Stimulated activated CD4-positive, alpha-beta T cell treated with anti-CD3 and anti-CD28 coated beads, Interleukin-2, amount 100 ng/mL, for 24 hours (primary cell): ENCODE measurements around the gene MROH9.
"Not testable (repeated sequence)": the region's sequence is repeated elsewhere in the genome, so short reads cannot be mapped to it uniquely, and the experiment has no call there.

ENCODE experiments used
- DNase-seq, 2 donors: peaks; one replicate each; pipeline ENCODE4 v3.0.0-alpha.2; 2020

The MROH9 gene, protein sequence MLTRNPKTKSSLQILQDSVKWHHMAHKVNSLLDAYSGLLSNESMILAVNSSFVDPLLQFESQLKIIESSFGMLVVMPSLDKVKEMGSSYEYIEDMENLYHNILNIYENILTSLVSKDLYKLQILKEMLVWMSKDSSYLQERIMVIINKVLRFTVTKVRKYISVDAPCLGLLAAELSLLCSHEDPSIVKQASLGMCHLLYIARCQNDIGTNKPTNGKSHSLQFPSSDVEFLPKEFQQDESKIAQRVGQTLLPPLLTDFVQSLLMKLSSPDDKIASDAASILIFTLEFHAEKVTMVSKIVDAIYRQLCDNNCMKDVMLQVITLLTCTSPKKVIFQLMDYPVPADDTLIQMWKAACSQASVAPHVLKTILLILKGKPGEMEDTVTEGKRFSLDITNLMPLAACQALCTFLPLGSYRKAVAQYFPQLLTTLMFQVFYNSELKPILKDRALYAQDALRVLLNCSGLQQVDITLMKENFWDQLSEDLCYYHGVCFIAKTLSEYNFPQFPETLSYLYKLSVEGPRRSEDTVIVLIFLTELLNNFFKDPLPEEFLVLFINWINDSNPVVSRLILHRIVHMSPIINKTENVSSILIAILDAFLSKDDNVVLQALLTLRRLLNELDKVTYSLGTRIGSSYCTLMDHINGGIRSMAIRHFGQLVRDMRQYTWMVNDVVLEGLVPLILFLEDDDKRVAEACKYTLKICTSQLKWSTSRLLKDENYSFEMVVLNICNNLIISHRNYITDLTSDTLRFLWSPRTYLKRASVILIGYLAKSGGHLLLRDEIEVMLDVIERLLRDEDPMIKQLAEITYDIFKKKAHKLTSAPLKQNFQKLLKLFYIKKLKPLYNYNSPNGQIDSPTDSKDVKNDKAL

DNA sequence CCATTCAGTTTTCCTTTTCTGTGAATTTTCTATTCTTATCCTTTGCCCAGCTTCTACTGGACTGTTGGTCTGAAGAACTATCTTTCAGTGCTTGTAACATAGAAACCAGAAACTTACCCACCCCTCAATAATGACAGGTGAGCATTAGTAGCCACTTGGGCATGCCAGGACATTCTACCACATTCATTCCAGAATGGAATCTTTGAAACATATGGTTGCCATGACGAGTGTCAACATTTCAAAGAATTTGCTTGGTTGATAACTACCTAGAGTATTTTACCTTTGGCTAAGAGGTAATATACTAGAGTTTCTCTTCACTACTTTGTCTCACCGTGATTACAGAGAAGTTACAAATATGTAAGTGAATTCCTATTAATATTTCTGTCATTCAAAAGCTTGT lies at the start of gene MROH9:
Gene MROH9, plus strand, starts transcription at position 304 of the 400 bp plus-strand sequence. CDS start 10,023 bp downstream, outside the sequence.
- no peak for DNase-seq

DNA sequence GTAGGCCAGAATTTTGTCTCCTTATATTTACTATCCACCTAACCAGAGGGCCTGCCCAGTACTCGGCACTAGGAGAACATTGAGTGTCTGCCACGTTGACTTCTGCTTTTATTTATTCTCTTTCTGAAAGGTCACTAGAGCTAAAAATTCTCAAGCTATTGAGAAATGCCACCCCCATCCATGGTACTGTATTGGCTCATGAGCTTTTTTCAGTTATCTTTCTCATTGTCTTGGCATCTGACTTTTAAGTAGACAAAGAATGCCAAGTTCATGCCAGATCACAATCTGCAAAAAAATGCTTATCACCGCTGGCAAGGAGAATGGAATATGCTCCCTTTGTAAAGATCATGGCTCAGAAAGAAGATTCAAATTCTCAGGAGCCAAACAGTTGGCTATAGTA lies 49.8 kb upstream of the MROH9 start:
- DNase-seq: no peak

DNA sequence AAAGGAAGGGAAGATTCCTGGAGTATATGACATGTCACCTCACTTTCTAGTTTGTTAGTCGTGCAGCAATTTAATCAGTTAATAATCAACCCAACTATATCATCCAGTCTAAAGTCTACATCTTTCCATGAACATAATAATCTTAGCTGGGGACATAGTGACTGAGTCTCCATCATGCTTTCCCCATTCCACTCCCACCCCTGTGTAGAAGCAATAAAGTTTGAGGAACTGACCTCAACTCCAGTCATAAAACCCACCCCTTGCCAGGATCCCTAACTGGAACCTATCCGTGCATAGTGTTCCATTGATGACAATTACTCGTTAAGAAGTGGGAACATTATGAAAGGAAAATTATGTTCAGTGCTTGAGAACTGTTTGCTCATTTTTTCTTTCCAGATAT lies 48.9 kb upstream of the MROH9 start:
- no peak for DNase-seq

DNA sequence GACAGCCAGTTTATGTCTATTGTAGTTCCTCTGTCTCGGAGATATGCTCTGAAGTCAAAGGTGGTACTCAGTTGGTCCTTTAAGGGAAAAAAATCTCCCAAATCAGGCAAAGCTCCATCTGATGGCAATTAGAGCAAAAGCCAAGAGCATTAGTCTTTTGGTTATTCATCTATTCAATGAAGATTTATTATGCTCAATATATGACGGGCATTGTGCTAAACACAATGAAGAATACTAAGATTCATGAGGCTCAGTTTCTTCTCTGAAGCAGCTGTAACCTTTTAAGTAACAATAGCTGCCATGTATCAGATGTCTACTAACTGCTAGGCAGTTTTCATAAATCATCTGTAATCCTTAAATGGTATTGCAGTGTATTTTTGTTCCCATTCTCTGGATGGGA lies 47.6 kb upstream of the MROH9 start:
- no peak for DNase-seq

DNA sequence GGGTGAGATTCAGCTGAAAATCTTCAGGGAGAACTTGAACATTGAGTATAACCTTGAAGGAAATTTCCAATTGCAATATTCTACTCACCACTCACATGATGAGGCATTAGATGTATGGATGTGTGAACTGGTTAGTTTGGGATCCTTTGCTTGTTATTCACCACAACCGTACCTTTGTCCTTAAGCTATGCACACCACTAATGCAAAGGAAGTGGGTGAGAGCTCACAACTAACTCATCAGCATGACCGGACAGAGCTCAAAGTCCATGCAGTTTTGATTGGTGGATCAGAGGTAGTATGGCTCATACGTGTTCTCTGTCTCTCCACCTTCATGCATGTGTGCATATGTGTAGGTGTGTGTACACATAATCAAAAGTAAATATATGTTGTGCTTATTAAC lies 43.5 kb upstream of the MROH9 start:
- no peak for DNase-seq

DNA sequence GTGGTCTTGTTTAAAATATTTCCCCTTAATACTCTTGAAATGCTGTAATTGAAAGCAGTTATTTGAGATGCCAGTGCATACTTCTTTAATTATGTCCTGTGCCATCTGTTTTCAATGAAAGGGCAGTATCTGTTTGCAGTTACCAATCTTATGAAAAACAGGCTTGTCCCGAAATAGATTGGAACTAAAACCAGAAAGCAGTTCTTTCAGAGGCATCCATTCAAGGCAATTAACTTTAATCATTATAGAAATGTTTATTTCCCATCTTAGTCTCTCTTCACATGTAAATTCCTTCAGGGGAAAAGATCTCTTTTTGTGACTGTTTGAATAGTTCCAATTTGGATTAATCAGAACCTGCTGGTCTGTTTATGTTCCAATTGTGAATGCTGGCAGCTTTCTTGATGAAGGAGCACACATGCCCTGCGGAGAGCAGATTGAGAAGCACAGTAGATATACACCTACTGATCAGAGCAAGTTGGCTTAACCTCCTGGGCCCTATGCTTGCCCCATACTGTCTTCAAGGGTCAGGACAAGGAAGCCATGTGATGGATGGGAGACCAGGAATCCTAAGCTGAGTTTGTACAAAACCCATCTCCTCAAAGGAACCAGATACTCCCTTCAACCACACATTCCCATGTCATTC lies 41.6 kb upstream of the MROH9 start:
- DNase-seq: no peak

DNA sequence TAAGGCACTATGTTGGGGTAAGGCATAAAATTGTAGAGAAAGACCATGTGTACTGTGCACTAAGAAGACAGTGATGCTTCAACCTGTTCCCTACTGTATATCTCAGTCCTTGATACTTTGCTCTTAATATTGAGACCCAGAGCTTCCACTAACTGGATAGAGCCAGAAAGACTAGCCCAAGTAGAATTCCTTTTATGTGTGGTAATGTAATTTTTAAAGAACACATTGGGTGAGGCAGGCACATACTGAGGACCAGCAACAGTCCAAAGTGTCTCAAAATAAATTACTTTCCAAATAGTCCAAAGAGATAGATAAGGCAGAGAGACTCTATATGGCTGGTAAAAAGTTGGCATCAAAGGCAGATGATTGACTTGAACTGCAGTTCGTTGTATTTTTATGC lies 31.4 kb upstream of the MROH9 start:
- DNase-seq: no peak

DNA sequence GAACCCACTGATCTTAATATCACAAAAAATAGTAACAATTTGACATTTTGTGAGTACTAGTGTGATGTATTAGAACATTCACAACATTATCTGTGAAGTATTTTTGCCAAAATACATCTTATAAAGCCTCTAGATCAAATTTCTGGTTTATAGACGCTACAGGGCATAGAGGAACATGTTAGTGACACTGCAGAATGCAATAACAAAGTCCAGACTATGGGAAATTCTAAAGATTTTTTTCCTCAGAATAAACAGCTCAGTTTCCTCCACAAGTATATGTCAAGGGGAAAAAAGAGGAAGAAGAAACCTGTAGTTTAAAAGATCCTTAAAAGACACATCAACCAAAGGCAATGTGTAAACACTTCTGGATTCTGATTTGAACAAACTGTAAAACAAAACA lies 26.4 kb upstream of the MROH9 start:
- DNase-seq: no peak

DNA sequence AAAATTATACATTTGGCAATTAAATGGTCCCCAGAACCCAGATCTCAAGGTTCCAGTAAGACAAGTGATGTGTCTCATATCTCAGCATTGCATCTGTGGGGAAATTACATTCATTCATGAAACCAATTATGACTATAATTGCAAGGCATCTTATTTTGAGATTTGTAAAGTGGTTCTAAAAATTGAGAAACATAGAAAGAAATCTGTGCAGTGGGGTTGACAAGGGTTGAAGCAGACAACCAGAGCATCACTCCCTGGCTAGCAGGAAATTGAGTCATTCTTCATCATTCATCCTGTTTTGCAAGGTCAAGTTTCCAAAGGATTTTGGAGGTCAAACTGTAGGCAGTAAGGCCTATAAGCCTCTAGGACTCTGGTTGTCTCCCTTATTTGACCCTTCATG lies 25.1 kb upstream of the MROH9 start:
- no peak for DNase-seq

DNA sequence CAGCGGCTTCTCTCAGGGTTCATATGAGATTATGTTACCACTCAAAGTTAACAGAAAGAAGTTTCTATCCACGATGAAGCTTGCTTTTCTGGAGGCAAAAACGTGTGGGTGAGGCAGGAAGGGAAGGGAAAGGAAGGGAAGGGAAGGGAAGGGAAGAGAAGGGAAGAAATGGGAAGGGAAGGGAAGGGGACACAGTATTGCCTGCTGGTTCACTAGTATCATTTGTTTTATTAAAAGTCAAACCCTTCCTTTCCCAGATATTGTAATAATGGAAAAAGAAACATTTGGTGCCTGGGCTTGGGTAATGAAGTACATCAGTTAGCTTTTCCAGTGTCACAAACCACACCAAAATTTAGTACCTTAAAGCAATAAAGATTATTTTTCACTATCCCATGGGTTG lies 18.0 kb upstream of the MROH9 start:
- DNase-seq: no peak

DNA sequence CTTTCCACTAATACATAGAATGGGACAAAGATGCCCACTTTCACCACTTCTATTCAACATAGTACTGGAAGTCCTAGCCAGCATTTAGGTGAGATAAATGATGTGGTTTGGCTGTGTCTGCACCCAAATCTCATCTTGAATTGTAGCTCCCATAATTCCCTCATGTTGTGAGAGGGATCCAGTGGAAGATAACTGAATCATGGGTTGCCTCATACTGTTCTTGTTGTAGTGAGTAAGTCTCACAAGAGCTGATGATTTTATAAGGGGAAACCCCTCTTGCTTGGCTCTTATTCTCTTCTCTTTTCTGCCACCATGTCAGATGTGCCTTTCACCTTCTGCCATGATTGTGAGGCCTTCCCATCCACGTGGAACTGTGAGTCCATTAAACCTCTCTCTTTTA lies 10.7 kb upstream of the MROH9 start:
- DNase-seq: not testable (repeated sequence)

DNA sequence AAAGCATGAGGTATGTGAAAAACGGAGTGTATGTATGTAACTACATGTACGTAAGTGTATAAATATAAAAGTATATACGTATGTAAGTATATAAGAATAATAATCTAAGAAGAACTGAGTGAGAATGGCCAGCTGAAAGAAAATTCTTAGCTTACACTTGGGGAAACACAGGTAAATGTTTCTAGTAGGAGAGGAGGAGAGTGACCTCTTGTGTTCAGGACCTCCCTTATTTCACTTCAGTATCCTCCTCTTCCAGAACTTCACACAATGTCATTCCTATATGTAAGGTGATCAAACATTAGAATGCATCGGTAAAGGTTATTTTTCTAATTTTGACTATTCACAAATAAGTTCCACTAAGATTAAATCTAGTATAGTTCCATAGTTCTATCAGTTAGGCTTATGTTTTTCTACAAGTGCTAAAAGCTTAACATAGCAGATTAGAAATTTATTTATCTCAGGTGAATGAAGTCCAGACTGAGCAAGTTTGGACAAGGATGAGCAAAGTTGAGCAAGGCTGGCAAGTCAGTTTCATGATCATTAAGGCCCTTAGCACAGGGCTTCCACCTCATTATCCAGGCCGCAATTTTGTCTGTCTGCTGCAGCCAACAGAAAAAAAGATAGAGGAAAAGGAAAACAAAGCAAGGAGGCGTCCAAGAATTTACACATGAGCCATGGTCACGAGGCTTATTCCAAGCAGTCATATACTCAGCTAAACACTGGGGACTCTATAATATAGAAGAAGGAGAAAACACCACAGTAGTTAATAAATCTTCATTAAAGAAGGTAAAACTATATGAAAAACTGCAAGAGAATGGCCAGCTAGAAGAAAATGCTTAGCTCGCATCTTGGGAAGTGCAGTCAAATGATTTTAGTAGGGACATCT lies 7.1 kb upstream of the MROH9 start:
- DNase-seq: no peak

DNA sequence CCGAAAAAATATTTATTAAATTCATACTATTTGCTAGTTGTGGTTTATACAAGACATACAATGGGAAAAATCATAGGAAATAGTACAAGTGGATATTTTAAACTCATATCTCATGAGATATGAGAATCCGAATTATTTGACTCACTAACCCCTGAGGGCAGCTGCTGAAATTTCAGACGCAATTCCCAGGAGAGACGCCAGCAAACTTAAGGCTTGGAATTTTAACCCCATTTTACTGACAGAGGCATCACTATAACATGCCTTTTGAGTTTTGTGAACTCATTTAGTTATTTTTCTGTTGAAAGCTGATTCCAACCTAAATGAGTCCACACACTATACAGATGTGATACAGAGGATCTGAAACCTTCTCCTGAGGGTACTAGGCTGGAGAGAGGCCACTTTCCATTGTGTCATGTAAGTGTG lies 5.9 kb upstream of the MROH9 start:
- no peak for DNase-seq

DNA sequence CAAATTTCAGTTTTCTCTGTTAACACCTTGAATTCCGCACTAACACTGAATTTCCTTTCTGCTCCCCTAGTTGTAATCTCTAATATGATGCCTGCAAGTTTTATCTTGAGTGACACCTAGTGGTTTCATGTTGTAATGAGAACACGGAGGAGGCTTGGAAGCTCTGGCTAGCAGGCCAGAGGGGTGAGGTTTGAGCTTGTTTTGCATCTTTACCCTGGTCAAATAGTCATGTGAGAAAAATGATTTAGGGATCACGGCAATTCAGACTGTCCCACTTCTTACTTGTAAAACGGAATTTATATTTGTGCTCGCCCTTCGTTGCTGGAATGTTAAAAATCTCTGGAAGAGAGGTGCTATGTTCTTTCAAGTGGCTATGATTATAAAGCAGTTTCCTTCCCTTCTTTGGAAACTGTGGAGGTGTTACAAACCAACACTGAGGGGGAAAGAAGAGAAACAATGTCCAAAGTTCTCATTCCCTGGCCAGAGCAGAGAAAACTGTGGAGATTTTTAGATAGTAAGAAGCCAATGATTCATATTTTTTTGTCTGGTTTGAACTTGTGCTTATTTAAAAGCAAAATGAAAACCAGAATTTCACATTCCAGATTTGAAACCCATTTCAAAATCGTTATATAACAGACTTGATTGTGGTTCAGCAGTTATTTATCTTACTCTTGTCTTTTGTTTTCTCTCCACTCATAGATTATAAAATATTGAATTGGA lies 5.3 kb upstream of the MROH9 start:
- DNase-seq: peak in 1 of 2 donors; percentile 21

DNA sequence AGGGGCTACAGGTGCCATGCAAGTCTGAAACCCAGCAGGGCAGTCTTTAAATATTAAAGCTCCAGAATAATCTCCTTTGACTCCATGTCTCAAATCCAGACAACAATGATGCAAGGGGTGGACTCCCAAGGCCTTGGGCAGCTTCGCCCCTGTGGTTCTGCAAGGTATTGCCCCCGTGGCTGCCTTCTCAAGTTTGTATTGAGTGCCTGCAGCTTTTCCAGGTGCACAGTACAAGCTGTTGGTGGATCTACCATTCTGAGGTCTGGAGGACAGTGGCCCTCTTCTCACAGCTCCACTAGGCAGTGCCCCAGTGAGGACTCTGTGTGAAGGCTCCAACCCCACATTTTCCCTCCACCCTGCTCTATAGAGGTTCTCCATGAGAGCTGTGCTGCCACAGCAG lies 3.7 kb upstream of the MROH9 start:
- DNase-seq: no peak

DNA sequence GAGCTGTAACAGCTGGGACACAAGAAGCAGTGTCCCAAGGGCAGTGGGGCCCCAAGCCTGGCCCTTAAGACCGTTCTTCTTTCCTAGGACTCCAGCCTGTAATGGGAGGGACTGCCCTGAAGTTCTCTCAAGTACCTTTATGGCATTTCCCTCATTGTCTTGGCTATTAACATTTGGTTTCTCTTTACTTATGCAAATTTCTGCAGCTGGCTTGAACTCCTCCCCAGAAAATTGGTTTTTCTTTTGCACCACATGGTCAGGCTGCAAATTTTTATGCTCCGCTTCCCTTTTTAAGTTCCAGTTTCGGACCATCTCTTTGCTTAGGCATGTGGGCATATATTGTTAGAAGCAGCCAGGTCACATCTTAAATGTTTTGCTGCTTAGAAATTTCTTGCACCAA lies 3.1 kb upstream of the MROH9 start:
- DNase-seq: no peak

DNA sequence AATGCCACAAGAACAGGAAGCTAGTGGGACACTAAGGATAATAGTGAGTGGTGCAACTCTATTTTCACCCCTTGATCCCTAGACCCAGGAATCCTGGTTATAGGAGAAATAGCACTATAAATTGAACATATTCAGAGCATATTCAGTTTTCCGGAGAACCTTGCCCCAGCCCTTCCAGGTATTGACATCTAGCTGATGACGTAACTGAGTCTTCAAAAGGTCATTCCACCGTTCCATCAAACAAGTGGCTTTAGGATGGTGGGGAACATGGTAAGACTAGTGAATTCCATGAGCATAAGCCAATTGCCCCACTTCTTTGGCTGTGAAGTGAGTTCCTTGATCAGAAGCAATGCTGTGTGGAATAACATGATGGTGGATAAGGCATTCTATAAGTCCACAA lies 2.9 kb downstream of the MROH9 start:
- DNase-seq: no peak

DNA sequence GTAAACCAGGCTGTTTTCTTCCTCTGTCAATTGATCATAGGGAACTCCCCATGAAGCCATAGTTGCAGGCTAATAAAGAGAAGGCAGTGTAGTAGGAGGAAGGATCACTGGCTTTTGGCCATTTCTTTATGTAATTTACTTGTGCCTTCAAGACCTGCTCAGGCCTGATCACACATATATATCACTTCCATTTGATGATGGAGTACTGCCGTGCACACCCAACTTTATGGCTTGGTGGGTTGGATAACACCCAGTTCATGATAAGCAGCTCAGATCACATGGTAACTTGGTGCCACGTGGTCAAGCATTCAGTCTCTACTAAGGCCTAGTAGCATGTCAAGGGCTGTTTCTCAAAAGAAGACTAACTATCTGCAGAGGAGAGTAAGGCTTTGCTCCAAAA lies 4.1 kb downstream of the MROH9 start:
- DNase-seq: no peak

DNA sequence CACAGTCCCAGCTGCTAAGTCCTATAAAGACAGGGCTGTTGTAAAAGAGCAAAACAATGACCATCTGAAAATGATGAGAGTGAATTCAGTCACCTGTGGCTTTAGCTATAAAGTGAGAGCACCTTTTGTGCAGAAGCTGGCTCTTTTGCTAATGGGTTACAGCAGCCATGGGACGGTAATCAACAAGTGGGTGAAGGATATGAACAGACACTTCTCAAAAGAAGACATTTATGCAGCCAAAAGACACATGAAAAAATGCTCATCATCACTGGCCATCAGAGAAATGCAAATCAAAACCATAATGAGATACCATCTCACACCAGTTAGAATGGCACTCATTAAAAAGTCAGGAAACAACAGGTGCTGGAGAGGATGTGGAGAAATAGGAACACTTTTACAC lies 16.4 kb downstream of the MROH9 start:
- not testable (repeated sequence) for DNase-seq

DNA sequence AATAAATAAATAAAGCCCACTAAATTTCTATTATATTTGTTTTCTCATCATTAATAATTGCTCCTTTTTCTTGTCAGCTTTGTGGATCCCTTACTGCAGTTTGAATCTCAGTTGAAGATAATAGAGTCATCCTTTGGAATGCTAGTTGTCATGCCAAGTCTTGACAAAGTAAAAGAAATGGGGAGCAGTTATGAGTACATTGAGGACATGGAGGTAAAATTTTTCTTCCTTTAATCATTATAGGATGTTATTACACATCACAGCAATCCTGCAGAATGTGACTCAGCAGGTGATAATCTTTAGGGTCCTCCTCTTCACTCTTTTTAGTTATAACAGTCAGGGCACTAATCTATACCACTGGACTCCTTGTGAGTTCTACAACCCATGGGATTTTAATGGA lies 24.1 kb downstream of the MROH9 start:
- DNase-seq: no peak

DNA sequence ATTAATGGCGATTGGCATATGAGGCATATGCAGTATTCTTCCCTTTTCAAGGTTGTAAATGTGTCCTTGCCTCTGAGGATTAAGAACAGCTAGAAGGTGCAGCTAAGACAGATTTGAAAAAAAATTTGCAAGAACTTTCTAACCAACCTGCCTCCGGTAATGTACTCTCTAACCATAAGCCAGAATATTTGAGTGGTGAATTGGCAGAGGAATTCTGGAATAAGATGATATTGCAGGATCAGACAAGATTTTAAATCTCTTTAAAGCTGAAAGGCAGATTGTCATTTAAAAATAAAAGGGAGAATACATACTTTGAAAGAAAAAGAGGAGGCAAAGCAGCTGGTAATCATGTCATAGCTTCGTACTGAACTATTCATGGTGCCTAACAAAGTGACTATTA lies 29.2 kb downstream of the MROH9 start:
- DNase-seq: no peak
